HTERT RPE-1 (cell line): ENCODE data around the gene DDX5.
"Not testable (repeated sequence)": the region's sequence is repeated elsewhere in the genome, so short reads cannot be mapped to it uniquely, and the experiment has no call there.

Source experiments
- in situ Hi-C: fragments of 300-500 bp; cut with MboI; formaldehyde crosslinking; loops from 4 replicates; pipeline ENCODE4 v1.14.3; 2020; ENCODE audit warnings: low sequenced_read_pairs

Gene DDX5

GRCh38 chr17:64494121-64494520 lies 12.0 kb downstream of the DDX5 start:
- in situ Hi-C loops: no loop called here

GRCh38 chr17:64492481-64493109 lies 13.5 kb downstream of the DDX5 start:
- in situ Hi-C loops: no loop called here

GRCh38 chr17:64491994-64492393 lies 14.1 kb downstream of the DDX5 start:
- in situ Hi-C loops: no loop called here

- in situ Hi-C loops: no loop called here
These were observed 14.8 kb downstream of the DDX5 start for GRCh38 chr17:64491034-64491860.

GRCh38 chr17:64488301-64488700 lies 17.8 kb downstream of the DDX5 start:
- in situ Hi-C loops: no loop called here

GRCh38 chr17:64484380-64484779 lies 21.7 kb downstream of the DDX5 start:
- in situ Hi-C loops: no loop called here

DNA sequence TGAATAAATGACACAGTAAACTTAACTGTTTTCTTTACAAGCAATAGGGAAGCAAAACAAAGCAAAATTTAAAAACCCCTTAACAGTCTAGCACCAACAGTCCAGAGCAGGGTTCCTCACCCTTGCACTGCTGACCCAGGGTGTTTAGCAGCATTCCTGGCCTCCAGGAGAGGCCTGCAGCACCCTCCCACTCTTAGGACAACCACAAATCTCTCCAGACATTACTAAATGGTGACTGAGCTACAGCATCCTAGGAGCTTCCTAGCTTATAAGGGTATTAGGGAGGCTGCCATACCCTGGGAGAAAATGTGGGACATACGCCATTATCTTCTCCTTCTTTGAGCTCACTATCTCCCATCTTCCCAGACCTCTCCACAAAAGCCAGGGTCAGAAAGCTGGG lies 25.1 kb downstream of the DDX5 start:
- in situ Hi-C loops: no loop called here

DNA sequence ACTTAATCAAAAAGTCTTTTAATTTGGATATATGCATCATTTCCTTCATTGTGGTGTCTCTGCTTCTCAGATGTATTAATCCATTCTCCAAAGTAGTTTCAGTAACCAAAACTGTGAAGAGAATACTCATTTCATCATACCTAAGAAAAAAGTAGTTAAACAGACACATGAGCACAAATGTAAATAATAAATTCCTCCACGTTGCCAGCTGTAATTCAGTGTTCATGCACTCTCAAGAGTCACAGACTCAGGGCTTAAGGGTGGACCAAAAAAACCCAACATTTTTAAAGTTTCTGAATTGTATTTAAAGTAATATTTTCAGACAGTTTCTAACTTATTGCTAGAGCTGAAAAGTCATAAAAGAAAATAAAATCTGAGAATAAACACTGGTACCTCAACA lies 28.2 kb downstream of the DDX5 start:
- in situ Hi-C loops: no loop called here

- in situ Hi-C loops: no loop called here
These were observed 33.5 kb downstream of the DDX5 start for GRCh38 chr17:64472564-64472963.

DNA sequence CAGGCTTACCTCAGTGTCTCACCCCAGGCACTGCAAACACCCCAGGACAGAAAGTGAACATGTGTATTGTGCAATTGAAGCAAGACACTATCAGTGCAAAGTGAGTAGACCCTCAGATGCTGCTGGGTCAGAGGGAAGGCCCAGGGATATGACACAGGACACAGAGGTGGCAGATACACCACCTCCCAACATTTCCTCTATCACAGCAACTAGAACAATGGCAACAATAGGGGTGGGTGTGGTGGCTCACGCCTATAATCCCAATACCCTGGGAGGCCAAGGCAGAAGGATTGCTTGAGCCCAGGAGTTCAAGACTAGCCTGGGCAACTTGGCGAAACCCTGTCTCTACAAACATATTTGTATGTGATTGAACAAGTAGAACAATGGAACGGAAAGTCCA lies 34.6 kb downstream of the DDX5 start:
- in situ Hi-C loops: no loop called here

DNA sequence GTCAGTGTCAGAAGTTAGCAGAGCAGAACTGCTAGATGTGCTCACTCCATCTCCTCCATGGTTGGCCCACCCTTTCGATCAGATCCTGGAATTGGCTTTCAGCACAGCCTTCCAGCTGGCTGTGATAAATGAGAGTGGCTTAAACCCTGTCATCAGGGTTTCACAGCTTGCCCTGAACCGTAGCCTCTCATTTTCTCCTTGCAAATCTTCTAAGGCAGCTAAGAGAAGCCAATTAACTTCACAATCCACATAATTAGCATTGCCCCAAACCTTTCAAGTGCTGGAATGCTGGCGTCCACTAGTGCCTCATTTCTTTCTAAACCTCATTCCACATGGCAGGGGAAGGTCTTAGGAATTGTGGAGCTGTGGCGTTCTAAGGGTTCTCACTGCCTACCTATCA lies 35.5 kb downstream of the DDX5 start:
- in situ Hi-C loops: no loop called here

GRCh38 chr17:64466834-64467233 lies 39.3 kb downstream of the DDX5 start:
- in situ Hi-C loops: not testable (repeated sequence)

- in situ Hi-C loops: no loop called here
These were observed 39.9 kb downstream of the DDX5 start for GRCh38 chr17:64466019-64466735.

GRCh38 chr17:64461788-64462187 lies 44.3 kb downstream of the DDX5 start:
- in situ Hi-C loops: no loop called here

DNA sequence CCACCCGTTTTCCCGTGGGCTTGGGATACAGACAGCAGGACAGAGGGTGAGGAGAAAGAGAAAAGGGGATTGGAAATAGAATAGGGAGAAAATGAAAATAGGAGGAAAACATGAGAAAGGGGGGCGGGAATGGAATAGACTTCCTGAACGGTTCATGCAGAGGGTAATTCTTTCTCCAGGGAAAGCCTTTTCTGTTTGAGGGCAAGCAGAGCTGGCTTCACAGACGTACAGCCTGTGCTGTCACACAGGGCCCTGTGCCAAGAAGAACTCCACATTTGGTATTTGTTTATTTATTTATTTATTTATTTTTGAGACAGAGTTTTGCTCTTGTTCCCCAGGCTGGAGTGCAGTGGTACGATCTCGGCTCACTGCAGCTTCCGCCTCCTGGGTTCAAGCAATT lies 45.1 kb downstream of the DDX5 start:
- in situ Hi-C loops: no loop called here

DNA sequence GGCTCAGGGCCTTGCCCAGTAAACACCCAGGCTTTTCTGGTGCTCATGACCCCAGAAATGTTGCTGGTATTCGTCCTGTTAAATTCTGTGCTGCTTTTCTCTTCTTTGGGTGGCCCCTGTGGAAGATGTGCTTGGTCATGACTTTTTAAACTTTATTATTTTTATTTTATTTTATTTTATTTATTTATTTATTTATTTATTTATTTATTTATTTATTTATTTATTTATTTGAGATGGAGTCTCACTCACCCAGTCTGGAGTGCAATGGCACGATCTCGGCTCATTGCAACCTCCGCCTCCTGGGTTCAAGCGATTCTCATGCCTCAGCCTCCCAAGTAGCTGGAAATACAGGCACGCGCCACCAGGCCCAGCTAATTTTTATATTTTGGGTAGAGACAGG lies 46.3 kb downstream of the DDX5 start:
- in situ Hi-C loops: not testable (repeated sequence)

- in situ Hi-C loops: no loop called here
These were observed 46.8 kb downstream of the DDX5 start for GRCh38 chr17:64459284-64459747.

GRCh38 chr17:64458756-64459155 lies 47.3 kb downstream of the DDX5 start:
- in situ Hi-C loops: no loop called here

- in situ Hi-C loops: no loop called here
These were observed 48.9 kb downstream of the DDX5 start for GRCh38 chr17:64457156-64457555.

DNA sequence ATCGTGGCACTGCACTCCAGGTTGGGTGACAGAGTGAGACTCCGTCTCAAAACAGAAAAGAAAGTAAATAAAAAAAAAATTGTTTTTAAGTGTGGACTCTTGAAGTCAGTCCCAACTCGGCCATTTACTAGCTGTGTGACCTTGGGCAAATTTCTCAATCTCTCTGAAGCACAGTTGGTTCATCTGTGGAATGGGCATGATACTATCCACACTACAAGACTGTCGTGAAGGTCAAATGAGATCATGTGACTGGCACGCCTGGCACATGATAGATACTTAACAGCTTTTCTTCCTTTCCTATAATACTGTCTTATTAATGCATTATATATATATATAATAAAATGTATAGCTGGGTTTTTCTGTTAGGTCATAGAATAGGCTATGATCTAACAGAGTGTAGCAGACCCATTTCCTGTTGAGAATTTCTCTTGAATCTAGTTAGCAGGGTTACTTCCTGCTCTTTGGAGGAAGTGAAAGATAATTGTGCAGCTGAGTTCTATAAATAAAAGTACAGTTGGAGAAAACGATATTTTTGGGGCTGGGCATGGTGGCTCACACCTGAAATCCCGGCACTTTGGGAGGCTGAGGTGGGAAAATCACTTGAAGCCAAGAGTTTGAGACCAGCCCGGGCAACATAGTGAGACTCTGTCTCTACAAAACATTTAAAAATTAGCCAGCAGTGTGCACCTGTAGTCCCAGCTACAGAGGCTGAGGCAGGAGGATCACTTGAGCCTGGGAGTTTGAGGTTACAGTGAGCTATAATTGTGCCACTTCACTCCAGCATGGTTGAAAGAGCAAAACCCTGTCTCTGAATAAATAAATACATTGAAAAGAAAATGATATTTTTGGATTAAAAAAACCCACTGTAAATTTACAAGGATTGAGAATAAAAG lies 49.9 kb downstream of the DDX5 start:
- in situ Hi-C loops: no loop called here

DNA sequence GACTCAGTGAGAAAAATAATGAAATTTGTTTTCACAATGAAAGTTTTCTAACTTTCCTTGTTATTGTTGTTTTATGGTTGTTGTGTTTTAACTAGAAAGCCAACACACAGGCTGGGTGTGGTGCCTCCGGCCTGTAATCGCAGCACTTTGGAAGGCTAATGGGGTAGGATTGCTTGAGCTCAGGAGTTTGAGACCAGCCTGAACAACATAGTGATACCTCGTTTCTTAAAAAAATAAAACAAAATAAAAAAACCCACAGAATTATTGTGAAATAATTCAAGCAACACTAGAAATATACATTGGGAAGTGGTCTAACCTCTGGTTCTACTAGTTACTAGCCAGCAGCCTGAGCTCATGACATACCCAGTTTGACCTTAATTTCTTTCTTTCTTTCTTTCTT lies 56.5 kb downstream of the DDX5 start:
- in situ Hi-C loops: no loop called here
